Breast epithelium (tissue), 3 donors: ENCODE data around the gene FAM131A.

ENCODE experiments used
- POLR2A ChIP-seq: fragments of 450-650 bp; IDR thresholded peaks from one replicate; pipeline ENCODE4 v1.6.1; 2016; ENCODE audit warnings: antibody characterized with exemption, mild to moderate bottlenecking, moderate library complexity
- TF ChIP-seq, protein P1 (sequence below), 3 donors: fragments of 450-650 bp; IDR thresholded peaks; one replicate each; pipeline ENCODE4 v1.5.1; 2016 to 2017; ENCODE audit warnings: antibody characterized with exemption in 3 of 3, mild to moderate bottlenecking in 3 of 3, moderate library complexity in 3 of 3

DNA sequence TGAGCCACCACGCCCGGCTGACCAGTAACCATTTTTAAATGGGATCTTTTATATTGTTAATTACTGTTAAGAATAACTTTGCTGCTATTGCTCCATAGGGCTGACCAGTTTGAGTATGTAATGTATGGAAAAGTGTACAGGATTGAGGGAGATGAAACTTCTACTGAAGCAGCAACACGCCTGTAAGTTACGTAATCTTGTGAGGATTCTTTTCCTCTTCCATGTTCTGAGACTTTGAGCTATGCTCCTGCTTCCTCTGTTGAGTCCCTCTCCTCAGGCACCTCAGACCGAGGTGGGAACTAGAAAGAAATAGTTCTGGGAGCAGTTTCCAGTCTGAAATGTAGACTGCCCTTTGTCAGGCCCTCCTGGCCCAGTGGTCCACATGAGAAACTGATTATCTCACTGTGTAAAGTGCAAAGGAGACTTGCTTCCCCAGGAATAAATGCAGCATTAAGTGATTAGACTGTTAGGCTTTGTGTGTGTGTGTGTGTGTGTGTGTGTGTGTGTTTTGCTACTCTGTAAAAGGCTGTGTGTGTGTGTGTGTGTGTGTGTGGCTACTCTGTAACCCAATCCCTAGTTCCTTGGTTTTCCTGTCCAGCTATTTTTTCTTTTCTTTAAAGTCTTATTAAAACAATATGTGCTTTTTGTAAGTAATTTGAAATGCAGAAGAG lies 29.4 kb downstream of the FAM131A start:
- TF ChIP-seq, protein P1, sequence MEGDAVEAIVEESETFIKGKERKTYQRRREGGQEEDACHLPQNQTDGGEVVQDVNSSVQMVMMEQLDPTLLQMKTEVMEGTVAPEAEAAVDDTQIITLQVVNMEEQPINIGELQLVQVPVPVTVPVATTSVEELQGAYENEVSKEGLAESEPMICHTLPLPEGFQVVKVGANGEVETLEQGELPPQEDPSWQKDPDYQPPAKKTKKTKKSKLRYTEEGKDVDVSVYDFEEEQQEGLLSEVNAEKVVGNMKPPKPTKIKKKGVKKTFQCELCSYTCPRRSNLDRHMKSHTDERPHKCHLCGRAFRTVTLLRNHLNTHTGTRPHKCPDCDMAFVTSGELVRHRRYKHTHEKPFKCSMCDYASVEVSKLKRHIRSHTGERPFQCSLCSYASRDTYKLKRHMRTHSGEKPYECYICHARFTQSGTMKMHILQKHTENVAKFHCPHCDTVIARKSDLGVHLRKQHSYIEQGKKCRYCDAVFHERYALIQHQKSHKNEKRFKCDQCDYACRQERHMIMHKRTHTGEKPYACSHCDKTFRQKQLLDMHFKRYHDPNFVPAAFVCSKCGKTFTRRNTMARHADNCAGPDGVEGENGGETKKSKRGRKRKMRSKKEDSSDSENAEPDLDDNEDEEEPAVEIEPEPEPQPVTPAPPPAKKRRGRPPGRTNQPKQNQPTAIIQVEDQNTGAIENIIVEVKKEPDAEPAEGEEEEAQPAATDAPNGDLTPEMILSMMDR (IDR thresholded peaks at IDR 0.05): no peak
- no peak for TF ChIP-seq POLR2A
